HG03571 (cell line): ENCODE measurements around the gene HNRNPC.
"Not testable (repeated sequence)": the region's sequence is repeated elsewhere in the genome, so short reads cannot be mapped to it uniquely, and the experiment has no call there.

Experiments
- ATAC-seq: cut with Tn5 transposase; IDR thresholded peaks from one replicate; pipeline ENCODE4 v1.9.1; 2021; ENCODE audit not compliant: unreplicated experiment

Gene HNRNPC

DNA sequence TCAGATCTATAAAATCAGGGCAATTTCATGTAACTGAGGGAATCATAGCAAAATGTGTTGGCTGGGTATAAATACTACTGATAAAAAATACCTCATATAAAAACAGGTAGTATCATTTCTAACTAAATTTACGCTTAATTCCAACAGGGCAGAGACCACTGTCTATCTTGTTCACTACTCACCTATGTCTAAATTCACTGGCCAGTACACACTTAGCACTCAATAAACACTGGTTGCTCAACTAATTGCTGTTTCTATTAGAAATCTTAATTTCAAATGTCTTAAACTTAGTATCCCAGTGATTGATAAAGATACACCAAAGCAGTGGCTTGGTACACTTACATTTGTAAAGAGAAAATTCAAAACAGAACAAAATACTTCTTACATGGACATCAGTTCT is 55.6 kb downstream of the HNRNPC start:
- ATAC-seq, result no peak

DNA sequence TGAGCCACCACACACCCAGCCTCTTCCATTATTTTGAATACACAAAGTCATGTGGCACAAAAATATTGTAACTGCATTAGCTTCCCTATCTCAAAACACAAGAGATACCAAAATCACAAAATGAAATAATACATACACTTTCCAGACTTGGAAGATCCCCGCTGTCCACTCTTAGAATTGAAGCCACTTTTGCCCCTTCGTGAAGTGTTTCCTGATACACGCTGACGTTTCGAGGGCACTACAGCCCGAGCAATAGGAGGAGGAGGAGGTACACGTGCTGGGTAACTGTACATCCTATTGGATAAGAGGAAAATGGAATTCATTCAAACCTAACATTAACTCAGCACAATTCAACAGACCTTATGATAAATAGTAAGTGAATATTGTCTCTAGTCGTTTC is 56.4 kb downstream of the HNRNPC start:
- ATAC-seq, result not testable (repeated sequence)

DNA sequence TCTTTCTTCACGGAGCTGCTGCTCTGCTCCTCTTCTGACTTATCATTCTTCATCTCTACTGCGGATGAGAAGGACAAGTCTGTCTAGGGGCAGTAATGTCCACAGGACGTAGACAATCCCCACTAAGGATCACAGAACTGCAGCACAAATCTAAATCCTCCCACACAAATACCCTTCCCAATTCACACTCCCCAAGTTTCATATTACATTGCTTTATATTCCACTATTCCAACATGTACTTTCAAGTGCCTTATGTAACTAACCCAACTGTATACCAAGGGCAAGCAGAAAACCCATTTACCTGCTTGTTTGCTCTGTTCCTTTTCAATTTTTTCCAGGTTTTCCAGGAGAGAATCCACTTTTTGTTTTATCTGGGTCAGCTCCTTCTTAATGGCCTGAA is 57.7 kb downstream of the HNRNPC start:
- ATAC-seq, result no peak

DNA sequence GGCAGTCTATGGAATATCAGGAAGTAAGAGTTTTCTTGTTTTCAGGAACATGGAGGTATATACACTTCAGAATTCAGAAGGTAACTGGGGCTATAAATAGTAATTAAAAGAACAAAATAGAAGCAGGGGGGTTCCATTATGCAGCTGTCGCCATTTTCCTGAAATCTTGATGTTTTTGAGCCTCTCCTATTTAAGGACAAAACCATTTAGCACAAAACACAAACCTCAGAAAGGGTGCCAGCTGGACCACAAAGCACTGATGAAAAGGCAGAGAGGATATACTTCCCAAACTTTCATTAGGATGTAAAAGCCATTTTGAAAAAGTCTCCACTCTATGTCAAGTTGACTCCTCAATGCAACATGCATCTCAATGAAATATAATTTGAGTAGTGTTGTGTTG is 59.2 kb downstream of the HNRNPC start:
- no peak for ATAC-seq

DNA sequence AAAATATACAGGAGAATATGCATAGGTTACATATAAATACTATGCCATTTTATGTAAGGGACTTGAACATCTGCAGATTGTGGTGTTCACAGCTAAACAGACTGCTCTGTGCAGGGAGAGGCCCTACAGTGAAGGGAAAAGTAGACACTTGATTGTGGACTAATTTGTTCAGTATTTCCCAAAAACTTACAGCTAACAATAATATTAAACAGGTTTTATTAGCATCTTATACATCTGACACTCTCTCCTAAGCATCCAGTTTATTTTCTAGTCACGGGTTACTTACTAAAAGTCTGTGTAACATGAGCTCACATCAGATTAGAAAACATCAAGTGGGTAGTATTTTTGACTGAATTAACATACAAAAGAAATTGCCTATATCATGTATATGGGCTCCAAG is 60.1 kb downstream of the HNRNPC start:
- no peak for ATAC-seq

DNA sequence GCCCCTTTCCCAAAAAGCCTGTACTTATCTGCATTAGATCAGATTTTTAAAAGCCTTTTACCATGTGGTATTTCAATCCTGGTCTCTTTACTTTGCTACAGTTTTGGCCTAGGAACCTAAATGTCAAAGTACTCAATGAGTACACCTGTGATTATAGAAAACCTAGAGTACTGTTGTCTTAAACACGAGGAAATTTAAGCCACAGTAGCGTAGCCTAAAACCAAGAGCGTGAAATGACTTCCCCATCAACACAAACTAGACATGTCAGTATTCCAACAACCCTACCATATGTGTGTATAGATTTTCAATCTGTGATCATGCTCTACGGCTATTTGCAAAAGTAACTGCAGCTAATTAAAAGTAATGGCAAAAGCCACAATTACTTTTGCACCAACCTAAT is 60.7 kb downstream of the HNRNPC start:
- ATAC-seq, result no peak

DNA sequence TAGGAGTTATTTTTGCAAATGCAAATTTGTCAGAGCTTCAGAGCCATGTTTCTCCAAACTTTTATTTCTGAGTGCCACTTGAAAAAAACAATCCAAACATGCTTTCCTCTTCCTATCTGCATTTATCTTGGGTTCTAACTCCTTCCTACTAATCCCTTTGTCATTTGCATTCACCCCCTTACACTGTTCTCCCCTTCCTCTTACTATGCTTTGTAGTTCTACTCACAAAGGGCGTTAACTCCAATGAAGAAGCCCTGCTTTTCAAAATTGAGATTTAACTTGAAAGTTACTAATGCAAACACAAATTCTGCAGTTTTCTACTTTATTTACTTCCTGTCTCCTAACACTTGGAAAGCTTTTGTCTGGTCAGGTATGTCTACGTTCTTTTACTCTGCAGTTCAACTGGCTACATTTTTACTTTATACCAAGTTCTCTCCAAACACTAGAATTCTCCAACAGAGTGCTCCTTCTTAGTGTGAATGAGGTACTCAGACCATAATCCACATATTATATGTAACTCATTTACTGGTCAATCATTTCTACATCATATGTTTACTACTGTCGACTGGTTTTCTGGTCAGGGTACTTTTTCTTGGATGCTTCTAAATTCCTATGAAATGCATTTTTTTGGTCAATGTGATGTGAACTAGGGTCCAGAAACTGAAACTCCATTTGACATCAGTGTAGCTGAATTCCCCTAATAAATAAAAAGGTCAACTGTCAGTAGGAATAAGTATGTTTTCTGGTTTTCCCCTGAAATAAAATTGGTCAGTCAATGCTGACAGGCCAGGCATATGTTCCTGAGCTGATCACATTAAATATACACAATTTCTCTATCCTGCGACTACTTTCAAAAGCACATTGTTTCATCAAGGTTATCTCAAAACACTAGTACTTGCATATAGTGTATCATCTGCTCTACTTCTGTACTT is 62.2 kb downstream of the HNRNPC start:
- no peak for ATAC-seq

DNA sequence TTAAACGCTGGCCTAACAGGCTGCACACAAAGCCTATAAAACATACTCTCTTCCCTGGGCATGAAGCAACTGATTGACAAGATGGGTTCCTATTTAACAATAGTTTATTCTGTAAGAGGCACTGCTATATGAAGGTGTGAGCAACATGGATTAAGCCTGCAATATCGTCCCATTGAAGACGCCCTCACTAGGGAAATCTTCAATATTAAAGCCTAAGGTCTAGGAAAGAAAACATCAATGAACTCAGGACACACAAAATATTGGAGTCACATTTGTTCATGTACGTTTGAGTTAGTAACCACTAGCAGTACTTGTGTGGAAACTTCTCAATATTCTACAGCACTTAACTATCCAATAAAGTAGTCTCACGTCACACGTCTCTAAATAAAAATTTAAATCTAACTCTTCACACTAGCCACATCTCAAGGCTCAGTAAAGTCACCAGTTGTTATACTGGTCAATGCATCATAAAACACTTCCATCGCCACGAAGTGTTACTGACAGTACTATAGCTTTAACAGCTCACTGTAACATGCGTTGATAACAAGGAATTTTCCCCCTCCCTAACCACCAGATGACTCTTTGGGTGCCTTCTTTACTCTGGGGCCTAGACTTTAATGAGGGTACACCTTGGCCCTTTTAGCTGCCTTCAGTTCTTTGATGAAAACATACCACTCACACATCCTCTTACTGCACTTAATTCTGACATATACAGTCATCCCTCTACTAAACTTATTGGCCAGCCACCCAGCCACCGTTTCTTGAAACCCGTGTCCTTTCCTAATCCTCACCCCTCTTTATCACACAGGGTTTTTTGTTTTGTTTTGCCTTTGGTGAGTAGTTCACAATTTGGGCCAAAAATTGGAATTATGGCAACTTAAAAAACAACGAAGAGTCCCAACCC is 63.3 kb downstream of the HNRNPC start:
- no peak for ATAC-seq

DNA sequence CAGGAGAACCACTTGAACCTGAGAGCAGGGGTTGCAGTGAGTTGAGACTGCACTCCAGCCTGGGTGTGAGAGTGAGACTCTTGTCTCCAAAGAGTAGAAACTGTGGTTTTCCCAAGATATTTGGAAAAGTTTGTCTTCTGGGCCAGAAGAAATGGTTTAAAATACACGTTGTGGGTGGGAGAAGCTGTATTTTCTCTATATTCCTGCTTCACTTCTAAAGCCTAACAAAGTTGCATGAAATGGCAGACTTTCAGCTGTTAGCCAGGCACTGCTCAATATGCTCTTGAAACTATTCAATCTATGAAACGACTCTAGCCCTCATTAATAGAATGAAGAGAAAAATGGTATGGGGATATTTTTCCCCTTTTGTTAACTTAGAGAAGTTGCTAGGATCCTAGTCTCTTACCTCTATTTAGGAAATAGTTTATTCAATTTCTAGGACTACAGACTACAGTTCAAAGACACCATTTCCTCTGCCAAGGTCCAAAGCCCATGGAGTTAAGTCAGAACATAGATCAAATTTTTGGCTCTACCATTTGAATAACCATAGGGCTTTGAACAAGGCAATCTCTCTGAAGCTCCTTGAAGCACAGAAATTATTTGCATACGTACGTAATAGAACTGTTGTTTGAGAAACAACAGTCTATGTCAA is 64.1 kb downstream of the HNRNPC start:
- ATAC-seq, result no peak

DNA sequence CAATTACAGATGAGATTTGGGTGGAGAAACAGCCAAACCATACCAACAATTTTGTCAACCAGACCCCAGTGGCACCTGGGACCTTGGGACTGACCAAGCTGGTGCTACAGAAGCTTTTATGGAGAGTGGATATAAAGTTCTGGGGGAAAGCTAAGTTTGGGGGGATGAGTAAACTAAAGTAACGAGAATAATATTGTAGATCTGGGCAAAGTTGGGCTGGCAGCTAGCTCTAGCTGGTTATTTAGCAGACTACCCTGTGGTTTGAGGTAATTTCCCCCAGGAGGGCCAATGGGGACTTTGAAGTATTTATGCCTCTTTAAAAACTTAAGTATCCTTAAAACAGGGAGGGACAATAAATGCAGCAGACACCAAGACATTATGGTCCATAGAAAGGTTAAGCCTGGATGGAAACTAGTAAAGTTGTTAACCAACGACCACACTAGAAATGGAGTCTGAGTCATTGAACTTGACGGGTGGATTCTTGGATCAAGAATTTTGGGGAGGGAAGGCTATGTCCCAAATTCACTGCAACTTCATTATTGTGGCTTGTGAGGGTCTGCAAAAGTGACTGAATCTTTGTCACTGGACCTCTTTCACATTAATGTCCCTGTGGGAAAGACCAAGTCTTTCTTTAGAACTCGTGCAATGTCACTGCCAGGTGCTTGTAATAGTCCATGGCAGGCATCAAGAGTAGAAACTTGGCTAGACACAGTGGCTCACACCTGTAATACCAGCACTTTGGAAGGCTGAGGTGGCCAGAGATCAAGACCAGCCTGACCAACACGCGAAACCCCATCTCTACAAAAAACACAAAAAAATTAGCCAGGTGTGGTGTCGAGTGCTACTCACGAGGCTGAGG is 64.8 kb downstream of the HNRNPC start:
- ATAC-seq, result no peak

DNA sequence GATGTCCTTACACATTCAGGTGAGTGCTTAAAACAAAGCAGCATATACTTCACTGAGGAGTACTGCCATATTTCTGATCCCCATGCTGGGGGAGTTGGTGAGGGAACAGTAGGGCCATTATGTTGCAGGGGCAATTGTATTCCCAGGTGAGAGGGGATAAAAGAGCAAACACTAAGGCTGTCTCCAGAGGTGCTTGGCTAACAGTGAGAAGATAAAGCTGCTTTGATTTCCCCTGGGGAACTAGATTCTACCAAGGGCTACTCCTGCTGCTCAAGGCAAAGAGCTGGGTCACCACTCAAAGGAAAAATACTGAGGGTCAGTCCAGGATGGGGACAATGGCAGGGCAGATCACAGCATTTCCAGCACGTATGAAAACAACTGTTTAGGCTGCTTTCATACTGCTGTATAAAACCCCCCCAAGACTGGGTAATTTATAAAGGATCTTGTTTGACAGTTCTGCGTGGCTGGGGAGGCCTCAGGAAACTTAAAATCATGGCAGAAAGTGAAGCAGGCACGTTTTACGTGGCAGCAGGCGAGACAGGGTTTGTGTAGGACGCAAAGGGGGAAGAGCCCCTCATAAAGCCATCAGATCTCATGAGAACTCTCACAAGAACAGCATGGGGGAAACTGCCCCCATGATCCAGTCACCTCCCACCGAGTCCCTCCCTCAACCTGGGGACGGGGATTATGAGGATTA is 65.6 kb downstream of the HNRNPC start:
- ATAC-seq, result no peak

DNA sequence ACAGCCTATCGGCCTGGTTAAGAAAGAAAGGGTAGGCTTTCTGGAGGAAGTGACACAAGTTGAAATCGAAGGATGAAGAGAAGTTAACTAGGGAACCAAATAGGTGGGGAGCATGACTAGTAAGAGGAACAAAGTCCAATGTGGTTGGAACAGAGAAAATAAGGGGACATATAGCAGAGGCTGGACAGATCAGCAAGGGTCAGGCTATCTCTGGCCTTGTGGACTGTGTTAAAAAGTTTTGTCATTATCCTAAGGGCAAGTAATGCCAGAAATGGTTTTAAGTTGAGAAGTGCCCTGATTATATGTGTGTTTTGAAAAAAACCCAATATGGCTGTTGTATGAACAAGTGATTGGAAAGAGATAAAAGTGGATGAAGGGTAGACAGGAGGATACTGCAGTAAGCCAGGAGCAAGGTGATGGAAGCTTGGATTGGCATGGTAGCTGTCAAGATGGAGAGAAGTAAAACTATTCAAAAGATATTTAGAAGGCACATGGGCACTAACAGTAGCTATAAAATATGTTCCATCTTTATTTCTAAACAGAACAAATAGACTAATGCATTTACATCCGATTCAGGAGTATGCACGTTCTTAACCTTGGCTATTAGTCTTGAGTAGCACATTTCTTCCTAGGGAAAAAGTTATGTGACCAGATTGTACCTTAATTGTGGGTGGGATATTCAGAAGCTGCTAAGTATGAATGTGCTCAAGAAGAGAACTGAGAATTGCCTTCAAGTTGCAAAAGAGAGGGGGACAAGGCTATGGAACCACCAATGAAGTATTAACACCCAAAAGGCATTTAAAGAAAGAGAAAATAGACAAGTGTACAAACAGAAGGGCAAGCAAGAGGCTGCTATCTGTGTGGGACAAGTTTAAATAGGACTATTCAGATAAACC is 66.5 kb downstream of the HNRNPC start:
- no peak for ATAC-seq

DNA sequence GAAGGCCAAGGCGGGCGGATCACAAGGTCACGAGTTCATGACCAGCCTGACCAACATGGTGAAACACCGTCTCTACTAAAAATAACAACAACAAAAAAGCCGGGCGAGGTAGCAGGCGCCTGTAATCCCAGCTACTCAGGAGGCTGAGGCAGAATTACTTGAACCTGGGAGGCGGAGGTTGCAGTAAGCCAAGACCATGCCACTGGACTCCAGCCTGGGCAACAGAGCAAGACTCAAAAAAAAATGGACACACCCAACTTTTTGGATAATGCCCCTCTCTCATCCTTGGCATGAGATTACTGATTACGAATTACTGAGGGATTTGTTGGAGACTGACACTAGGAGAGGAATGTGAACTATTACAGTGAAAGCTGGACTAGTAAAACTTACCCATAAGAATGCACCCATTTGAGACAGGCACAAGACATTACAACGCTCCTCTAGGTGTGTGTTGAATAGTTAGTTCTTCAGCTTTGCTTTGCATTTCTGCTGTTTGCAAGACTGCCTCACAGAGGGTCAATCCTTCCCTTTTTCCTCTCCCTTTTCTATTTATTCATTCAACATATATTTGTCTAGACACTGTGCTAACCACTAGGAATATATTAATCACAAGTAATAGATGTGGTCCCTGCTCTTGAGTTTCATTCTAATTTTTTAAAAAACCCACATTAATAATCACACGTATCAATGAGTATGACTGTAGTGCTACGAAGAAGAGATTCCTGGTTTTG is 67.3 kb downstream of the HNRNPC start:
- ATAC-seq, result no peak

DNA sequence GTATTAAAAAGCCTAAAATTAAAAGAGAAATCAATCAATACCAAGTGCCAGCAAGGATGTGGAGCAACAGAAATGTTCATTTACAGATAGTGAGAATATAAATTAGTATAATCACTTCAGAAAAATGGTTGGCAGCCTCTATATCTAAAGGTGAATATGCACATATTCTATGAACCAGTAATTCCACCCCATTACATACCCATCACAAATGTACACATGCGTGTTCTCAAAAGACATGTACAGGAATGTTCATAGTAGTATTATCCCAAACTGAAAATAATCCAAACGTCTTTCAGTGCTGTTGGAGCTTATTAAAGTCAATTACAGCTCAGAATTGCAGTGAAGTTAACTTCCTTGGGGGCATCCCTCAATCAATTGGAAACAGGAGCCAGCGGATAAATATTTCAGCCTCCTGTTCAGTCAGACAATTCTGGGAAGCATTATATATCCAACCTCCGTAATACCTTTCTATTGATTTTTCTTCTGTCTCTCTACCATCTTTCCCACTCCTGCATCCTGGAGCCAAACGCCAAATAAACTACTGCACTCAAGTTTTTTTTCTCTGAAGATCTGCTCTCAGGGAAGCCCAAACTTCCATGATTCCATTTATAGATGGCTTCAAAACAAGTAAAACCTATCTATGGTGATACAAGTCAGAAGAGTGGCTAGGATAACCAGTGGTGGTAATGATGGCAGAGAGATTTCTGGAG is 68.3 kb downstream of the HNRNPC start:
- ATAC-seq, result no peak

DNA sequence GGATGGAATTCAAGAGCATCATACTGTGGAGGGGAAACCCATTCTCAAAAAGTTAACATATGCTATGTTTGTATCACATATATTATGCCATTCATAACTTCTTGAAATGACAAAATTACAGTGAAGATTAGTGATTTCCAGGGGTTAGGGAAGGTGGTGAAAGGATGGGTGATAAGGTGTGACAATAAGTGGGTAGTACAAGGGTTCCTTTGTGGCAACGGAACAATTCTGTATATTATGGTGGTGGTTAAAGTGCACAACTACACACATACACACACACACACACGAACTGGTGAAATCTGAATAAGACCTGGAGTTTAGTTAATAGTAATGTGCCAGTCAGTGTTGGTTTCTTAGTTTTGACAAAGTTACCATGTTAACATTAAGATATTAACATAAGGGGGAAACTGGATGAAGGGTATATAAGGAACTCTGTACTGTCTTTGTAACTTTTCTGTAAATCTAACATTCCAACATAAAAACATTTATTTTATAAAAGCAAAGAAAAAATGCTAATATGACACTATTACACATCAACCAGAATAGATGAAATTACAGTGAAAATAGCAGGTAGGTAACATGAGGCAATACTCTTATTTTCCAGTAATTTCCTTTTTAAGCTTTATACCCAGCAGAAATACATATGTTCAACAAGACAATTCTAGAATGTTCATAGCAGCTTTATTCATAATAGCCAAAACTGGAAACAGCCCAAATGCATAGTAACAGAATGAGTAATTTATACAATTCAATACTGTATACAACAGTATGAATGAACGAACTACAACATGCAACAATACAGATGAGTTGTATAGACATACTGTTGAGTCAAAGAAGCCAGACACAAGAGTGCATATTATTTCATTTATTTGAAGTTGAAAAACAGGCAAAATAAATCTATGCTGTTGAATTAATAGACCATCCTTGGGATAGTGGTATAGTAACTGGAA is 69.4 kb downstream of the HNRNPC start:
- ATAC-seq, result no peak

DNA sequence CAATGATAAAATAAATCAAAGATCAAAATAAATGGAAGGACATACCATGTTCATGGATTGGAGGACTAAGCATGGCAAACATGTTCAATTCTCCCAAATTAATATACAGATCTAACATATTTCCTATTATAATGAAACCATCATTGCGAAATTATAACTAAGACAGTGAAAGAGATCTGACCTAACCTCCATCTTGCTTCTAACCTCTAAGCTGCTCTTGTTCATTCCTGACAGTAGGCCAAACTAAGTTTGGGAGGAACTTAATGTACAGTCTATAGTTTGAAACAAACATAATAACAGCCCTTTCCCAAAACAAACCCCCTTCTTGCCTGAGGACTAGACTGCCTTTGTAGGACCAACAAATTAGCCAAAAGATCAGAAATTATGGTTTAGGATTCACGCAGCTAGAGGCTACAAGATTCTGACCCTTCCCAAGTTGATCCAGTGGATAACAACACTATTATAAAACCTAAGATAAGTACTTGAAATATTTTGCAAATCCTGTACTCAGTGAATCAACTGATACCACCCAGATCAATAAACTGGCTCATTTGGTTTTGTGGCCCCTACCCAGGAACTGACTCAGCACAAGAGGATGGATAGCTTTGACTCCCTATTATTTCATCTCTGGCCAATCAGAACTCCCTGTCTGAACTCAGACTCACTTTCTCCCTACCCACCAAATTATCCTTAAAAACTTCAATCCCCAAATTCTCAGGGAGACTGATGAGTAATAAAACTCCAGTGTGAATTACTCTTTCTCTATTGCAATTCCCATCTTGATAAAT is 71.6 kb downstream of the HNRNPC start:
- ATAC-seq, result no peak
